ENCODE measurements around the gene TLE3.
A peak's percentile ranks its signal among the peaks of the same experiment; 100 is the strongest.

The TLE3 gene

DNA sequence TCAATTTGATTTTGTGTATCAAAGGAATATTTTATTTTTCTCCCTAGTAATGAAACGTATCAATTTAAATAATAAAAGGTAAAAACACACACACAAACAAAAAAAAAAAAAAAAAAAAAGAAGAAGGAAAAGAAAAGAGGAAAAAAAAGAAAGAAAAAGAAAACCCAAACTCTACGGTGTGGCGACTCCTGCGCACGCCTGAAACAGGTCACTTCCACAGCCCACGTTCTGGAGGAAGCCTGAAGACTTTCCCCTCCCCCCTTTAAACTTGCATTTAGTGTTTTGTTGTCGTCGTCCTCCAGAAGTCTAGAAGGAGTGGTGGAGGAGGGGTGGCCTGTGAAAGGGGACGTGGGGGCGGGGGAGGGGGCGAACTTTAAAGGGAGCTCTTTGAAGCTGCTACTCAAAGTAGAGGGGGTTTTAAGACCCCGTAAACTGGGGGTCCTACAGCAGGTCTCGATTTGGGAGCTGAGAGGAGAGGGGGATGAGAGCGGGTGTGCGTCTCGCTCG is 2.3 kb upstream of the TLE3 start:
- no peak for DNase-seq (ENCODE audit: low read depth in 4 of 4, low spot score in 1 of 4)

GRCh38 chr15:70099167-70099966 is 1.6 kb upstream of the TLE3 start:
- peak; percentile 99 to 100 (median 100) for DNase-seq (ENCODE audit: low read depth in 4 of 4, low spot score in 1 of 4)

- DNase-seq (ENCODE audit: low read depth in 4 of 4, low spot score in 1 of 4): no peak
These were observed 897 bp upstream of the TLE3 start for GRCh38 chr15:70098461-70099166.

GRCh38 chr15:70098153-70098460 is 390 bp upstream of the TLE3 start:
- DNase-seq (ENCODE audit: low read depth in 4 of 4, low spot score in 1 of 4): no peak

- no peak for DNase-seq (ENCODE audit: low read depth in 4 of 4, low spot score in 1 of 4)
These were observed 725 bp downstream of the TLE3 start for GRCh38 chr15:70097063-70097320.

GRCh38 chr15:70096215-70097062 is 1.3 kb downstream of the TLE3 start:
- DNase-seq (ENCODE audit: low read depth in 4 of 4, low spot score in 1 of 4): peak in 2 of 4 experiments; percentile 46 to 58

DNA sequence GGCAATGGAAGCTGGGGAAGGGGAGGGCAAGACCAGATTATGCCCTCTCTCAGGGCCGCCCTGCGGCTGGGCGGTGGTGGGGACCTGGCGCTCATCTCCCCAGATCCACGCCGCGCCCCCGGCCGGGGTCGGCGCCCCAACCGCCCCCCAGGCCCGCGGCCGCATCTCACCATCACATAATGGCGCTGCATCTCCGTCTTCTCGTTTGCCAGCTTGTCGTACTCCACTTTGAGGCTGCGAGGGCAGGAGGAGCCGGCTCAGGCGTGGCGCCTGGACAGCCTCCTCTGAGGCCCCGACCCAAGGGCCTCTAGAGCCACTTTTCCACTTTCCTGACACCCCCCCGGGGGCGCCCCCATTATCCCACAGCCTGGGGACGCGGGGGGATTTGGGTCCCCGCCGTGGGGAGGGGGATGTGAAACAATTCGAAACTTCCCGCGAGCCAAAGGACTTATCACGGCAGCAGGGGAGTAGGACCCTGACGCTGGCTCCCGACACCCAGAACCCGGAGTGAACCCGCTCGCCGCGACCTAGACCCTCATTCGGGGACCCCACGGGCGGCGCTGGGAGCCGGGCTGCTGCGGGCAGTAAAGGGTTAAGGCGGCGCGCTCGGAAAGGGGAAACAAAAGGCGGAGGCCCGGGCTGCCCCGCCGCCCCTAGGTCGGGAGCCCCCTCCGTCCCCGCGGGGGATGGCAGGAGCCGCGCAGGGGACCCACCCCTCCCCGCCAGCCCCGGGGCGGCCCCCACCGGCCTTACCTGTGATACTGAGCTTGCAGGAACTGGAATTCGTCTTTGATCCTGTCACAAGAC is 2.1 kb downstream of the TLE3 start:
- peak in 1 of 4 experiments; percentile 14 for DNase-seq (ENCODE audit: low read depth in 4 of 4, low spot score in 1 of 4)

DNA sequence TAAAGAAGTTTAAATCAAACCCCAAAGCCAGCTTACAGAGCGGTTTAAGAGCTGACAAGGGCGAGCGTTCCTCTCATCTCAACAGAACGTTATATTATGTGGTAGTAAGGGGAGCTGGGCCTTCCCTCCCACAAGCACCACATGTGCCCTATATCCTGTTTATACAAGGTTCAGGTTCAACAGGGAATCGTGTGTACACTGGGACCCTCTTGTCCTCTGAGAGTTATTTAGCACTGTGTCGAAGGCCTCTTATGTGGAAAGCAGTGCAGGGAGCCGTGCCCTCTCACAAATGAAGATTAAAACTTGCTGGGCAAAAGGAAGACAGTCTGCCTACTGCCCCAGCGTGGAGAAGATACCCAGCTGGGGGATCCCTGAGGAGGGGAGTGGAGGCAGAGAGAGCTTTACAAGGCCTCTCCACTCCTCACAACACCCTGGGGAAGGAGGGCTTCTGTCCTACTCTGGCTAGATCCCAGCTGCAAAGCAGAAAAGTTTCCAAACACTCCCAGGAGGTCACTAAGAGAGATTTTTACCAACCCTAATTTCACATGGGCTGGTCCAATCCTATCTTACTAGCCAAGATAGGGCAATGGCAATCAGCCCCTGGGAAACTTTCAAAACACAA is 2.9 kb downstream of the TLE3 start:
- no peak for DNase-seq (ENCODE audit: low read depth in 4 of 4, low spot score in 1 of 4)

DNA sequence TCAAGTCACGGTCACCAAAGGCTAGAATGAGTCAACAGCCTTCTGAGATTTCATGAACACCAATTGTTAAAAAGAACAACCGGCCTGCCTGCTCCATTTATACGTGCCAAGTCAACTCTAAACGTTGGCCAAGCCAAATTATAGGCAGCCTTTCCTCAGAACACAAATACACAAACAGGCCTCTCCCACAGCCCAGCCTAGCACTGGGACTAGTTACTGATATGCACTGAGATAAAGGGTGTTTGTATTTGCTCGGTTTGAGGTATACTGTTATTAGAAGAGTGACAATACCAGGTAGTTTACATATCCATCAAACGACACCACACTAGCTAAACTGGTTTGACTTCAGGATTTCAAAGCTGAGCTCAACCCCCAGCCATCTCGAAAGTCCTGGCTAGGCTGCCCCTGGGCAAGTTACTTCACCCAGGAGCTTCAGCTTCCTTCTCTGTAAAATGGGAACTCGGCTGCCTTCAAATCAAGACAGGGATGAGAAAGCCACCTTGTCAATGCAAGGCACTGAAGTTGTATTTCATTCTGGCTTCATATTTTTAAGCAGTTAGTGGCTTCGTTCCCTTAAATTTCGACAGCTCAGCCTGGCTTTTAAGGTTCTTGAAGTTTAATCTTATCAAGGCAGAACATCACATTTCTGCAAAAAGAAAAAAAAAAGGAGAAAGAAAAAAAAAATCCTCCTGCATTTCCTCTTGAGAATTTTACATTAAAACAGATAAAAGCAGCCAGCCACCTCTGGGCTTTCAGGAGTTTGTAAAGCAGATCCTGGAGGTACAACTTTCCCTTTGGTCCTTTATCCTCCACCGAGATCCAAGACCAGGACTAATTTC is 4.0 kb downstream of the TLE3 start:
- no peak for DNase-seq (ENCODE audit: low read depth in 4 of 4, low spot score in 1 of 4)

DNA sequence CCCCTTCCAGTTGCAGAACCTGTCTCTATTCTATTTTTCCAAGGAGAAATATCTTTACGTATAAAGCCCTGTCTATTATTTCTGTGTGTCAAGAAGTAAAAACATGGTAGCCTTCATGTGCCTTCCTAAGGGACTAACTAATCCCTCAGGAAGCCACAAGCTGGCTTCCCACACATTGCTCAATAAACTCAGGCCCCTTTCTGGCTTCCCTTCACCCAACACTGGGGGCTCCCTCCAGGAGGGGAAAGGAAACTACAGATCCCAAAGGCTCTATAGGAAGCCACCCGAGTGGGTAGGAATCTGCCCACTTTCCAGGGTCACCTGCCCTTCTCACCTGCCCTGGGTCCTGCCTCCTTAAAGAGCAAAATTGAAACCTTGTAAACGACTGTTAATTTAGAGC is 4.6 kb downstream of the TLE3 start:
- DNase-seq (ENCODE audit: low read depth in 4 of 4, low spot score in 1 of 4): no peak

- DNase-seq (ENCODE audit: low read depth in 4 of 4, low spot score in 1 of 4): no peak
These were observed 5.2 kb downstream of the TLE3 start for GRCh38 chr15:70092464-70093027.

GRCh38 chr15:70091726-70092463 is 5.8 kb downstream of the TLE3 start:
- DNase-seq (ENCODE audit: low read depth in 4 of 4, low spot score in 1 of 4): no peak

GRCh38 chr15:70090436-70091296 is 7.1 kb downstream of the TLE3 start:
- DNase-seq (ENCODE audit: low read depth in 4 of 4, low spot score in 1 of 4): no peak

GRCh38 chr15:70089692-70089971 is 8.1 kb downstream of the TLE3 start:
- no peak for DNase-seq (ENCODE audit: low read depth in 4 of 4, low spot score in 1 of 4)

DNA sequence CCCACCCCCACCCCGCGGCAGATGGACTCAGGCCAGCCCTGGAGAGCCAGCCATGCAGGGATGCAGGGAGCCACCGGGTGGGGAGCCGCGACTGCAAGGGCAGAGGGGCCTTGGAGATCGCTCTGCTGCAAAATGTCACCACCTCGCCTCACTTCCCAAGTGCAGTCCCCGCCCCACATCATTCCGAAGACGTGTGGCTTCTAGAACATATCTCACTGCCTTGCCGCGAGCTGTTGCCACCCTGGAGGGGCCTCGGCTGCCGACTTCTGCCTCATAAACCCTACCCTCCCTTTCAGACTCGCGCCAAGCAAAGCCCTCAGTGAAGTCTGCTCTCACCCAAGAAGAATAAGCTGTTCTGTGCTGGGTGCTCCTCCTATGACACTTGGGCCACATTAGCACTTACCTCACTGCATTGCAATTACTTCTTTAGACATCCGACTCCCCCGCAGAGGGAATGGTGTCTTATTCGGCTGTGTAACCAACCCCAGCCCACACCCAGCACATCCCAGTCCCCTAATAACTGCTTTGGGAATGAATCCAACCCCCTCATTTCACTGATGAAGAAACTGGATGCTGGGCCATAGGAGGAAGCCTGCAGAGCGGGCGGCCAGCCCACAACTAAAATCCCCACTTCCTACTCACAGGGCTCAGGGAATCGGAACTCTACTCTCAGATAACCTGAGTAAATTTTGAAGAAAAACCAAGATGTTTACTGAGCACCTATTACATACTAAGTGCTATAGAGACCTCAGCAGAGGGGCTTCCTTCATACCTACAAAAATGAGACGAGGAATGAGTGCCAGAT is 8.6 kb downstream of the TLE3 start:
- DNase-seq (ENCODE audit: low read depth in 4 of 4, low spot score in 1 of 4): no peak

- no peak for DNase-seq (ENCODE audit: low read depth in 4 of 4, low spot score in 1 of 4)
These were observed 9.3 kb downstream of the TLE3 start for GRCh38 chr15:70088455-70088854.

- DNase-seq (ENCODE audit: low read depth in 4 of 4, low spot score in 1 of 4): no peak
These were observed 9.9 kb downstream of the TLE3 start for GRCh38 chr15:70087708-70088352.

All from stimulated activated CD4-positive, alpha-beta T cell treated with anti-CD3 and anti-CD28 coated beads, Interleukin-1b, Interleukin-23, amount 100 ng/mL, for 24 hours (primary cell).